ENCODE measurements around the gene CDKN2AIP. TPM values are rescaled to one million over a fixed set of nuclear protein-coding genes. Genes with fewer than 3 reads are reported as not detected.

CDKN2AIP gene, protein sequence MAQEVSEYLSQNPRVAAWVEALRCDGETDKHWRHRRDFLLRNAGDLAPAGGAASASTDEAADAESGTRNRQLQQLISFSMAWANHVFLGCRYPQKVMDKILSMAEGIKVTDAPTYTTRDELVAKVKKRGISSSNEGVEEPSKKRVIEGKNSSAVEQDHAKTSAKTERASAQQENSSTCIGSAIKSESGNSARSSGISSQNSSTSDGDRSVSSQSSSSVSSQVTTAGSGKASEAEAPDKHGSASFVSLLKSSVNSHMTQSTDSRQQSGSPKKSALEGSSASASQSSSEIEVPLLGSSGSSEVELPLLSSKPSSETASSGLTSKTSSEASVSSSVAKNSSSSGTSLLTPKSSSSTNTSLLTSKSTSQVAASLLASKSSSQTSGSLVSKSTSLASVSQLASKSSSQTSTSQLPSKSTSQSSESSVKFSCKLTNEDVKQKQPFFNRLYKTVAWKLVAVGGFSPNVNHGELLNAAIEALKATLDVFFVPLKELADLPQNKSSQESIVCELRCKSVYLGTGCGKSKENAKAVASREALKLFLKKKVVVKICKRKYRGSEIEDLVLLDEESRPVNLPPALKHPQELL
- 45.7 and 56.5 TPM in 2 replicates for total RNA-seq

DNA sequence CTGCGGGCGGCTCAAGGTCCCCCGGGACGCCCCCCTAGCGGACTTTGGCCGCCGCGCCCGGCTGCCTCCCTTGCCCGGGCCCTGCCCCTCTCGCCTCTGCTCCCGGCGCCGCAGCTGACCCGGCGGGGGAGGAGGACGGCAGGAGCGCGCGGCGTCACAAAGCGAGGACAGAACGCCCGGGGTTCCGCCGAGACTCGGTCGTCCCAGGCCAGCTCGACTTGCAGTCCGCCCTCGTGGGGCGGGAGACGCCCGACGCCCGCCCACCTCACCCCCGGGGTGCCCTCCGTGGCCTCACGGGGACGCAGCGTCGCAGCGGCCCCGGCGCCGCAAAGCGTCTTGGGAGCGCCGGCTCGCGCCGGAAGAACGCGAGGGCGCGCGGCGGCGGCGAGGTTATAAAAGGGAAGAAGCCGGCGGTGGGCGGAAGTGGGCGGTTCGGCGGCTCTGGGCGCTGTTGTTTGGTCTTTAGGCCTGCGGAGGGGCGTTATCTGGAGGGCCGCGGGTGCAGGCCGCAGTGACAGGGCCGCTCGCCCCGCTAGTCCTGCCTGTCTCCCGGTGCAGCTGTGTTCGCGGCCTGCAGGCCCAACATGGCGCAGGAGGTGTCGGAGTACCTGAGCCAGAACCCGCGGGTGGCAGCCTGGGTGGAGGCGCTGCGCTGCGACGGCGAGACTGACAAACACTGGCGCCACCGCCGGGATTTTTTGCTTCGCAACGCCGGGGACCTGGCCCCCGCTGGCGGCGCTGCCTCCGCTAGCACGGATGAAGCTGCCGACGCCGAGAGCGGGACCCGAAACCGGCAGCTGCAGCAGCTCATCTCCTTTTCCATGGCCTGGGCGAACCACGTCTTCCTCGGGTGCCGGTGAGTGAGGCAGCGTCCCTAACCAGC lies at the start of gene CDKN2AIP:
Gene CDKN2AIP, plus strand, starts transcription at position 423 of the 883 bp plus-strand sequence. Its CDS starts 162 bp downstream, at position 585.
- peak; percentile 77 for DNase-seq (ENCODE audit: low read depth)

DNA sequence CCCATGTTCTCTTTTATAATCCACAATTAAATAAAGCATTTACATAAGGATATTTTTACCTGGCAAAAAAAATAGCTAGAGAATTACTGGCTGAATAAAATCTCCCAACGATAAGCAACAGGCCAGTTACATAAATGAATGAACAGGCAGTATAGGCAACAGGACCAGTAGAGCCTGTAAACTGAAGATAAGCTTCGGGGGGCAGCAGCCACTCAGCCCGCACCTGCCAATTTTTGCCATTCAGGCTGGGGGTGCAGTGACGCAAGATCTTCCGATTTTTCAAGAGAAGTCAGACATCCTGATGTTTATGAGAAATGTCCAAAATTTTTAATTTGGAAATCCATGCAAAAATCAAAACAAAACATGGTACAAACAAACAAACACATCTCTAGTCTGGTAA lies 49.0 kb upstream of the CDKN2AIP start:
- DNase-seq (ENCODE audit: low read depth): no peak

DNA sequence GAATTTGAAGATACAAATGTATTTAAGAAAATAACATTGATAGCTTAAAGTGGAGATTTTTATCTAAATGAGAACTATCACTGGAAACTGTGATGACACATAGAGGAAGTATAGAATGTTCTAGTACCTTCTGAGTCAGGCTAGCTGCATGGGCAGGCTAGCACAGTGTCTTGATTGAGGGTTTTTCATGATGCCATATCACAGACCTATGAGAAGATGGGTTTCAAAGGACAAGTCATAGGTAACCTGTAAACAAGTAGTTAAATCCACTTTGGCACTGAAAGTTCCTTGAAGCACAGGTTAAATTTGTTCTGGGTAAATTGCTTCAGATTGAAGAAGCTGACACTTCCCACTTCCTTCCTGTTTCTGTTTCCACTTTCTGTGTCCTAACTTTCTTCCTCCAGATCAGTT lies 48.2 kb upstream of the CDKN2AIP start:
- DNase-seq (ENCODE audit: low read depth): no peak

DNA sequence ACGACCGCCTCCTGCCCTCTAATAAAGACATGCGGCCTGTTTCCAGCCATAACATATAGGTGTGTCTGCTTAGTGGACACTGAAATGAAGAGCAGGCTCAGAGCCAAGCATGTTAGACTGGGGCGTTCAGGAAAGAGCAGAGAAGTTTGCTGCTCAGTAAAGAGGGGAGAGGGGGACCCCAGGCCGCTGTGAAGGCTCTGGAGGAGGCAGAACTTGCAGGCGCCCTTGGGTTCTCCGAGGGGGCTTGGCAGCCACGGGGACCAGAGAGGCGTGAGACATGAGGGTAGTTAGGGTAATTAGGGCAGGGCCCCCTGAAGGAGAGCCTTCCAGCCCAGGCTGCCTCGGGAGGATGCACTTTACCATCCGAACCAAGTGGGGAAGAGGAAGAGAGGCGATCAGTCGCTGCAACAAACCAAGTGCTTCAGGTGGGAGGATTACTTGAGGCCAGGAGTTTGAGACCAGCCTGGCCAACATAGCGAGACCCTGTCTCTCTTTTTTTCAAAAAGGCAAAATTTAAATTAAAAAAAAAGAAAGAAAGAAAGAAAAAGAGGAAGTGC lies 46.6 kb upstream of the CDKN2AIP start:
- DNase-seq (ENCODE audit: low read depth): no peak

DNA sequence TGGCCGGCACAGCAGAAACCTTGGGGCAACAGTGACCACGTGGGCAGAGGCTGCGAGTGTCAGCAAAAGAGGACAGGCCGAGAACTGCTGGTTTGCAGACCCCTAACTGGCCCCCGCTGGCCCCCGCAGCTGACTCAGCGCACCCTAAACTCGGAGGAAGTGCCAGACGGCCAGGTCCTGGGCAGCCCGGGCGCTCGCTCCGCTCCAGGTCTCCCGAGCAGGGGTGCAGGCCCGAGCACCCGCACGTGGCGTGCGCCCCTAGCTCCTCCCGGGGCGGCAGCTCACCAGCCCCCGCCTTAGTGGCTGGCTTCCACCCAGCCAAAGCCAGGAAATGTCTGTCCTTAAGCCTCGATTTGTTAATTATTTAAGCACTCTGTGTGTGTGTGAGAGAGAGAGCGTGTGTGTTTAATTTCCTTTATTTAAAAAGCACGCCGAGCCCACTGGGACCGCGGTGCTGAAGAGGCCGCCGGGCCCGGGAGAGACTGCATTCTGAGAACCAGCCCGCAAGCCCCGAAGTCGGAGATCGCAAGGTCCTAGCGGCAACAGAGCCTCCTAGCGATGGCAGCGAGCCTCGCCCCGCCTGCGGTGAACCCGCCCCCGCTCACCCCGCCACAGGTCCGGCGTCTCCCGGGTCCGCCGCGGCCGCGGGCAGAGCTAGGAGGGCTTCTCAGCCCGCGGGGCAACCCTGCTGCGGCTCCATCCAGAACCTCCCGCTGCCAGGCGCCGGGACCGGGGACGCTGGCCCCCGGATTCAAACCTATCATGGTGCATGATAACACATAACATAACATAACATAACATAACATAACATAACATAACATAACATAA lies 45.9 kb upstream of the CDKN2AIP start:
- DNase-seq (ENCODE audit: low read depth): peak; percentile 54

DNA sequence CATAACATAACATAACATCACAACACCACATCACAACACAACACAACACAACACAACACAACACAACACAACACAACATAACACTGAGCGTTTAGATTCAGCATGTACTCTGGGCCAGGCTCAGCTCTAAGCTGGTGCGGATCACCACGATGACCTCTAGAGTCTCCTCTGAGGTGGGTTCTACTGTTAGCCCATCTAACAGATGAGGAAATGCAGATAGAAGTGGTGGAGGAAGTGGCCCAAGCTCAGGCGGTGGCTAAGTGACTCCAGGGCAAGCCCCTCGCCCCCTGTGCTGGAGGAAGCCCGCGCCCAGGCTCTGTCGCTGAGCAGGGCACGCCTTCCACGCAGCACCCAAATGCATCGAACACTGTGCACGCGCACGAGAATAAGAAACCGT lies 45.3 kb upstream of the CDKN2AIP start:
- no peak for DNase-seq (ENCODE audit: low read depth)

DNA sequence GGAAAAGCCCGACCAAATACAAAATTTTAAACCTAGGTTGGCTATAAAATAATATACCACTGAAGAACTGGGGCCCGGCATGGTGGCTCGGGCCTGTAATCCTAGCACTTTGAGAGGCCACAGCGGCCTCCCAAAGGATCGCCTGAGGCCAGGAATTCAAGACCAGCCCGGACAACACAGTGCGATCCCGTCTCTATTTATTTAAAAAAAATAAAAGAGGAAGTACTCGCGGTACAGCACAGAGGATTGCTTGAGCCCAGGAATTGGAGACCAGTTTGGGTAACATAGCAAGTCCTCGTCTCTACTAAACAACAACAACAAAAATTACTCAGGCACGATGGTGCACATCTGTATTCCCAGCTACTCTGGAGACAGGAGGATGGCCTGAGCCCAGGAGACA lies 44.8 kb upstream of the CDKN2AIP start:
- DNase-seq (ENCODE audit: low read depth): no peak

DNA sequence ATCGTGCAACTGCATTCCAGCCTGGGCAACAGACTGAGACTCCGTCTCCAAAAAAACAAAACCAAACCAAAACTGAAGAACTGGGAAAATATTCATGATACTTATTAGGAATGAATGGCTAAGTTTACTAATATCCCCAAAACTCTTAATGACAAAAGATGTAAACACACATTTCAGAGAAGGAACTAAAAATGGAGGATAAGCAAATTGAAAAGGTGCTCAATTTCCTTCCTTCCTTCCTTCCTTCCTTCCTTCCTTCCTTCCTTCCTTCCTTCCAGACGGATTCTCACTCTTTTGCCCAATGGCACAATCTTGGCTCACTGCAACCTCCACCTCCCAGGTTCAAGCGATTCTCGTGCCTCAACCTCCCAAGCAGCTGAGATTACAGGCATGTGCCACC lies 44.4 kb upstream of the CDKN2AIP start:
- DNase-seq (ENCODE audit: low read depth): no peak

DNA sequence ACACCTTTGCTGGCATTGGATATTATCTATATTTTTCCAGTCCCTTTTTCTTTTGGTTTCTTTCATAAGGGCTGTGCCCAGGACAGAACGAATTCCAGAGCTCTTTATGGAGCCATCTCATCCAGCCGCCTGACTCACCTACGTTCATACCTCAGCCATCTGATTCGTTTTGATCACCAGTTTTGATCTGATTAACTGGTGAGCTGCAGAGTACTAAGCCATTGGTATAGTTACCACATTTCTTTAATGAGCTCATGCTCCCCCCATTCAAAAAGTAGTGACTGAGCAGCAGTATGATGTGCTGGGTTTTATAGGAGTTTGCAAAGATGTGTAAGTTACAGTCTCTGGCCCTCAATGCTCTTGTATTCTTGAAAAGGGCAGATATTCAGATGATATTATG lies 43.0 kb upstream of the CDKN2AIP start:
- DNase-seq (ENCODE audit: low read depth): no peak

DNA sequence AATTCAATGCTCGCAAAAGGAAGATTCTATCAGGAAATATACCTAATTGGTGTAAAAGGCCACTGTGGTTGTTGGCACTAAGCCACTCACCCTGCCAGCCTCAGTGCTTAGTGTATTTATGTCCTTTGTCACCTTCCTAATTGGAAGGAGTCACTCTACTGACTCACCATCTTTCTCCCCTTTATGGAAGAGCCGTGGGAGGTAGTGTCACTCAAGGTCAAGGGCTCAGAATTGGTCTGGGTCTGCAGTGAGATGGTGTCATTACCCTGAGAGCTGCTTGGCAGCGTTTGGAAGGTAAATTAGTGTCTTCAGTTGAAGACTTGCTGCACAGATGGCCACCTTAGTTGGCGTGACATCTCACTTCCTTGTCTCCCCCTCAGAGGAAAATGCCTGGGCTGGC lies 41.7 kb upstream of the CDKN2AIP start:
- DNase-seq (ENCODE audit: low read depth): peak; percentile 46

DNA sequence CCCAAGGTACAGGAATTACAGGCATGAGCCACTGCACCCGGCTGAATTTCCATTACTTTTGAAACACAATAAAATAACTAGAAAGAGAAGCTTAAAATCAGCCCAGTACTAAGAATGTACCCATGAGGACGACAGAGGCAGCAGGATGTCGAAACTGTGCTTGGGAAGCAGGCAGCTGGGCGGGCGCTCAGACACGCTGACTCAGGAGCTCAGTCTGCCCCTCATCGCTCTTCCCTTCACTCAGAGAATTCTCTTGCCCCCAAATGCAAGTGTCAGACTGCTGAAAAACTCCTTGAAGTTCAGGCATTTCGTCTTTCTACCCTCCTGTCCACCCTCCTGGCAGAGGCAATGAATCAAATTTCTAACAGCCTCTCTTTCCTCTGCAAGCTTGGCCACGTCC lies 41.0 kb upstream of the CDKN2AIP start:
- no peak for DNase-seq (ENCODE audit: low read depth)

DNA sequence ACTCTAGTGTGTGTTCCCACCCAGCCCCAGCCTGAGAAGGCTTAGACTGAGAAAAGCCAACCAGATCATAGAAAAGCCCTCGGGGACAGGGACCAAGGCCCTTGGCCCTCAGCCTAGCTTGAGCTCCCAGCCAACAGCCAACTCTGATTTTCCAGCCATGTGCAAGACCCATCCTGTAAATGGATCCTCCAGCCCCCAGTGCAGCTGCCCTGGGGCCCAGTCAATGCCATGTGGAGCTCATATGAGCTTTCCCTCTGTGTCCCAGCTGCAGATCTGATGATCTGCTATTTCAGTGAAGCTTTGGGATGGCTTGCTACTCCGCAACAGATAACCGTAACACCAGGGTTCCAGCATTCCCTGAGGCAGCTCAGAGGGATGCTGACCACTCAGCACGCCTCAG lies 40.5 kb upstream of the CDKN2AIP start:
- DNase-seq (ENCODE audit: low read depth): no peak

DNA sequence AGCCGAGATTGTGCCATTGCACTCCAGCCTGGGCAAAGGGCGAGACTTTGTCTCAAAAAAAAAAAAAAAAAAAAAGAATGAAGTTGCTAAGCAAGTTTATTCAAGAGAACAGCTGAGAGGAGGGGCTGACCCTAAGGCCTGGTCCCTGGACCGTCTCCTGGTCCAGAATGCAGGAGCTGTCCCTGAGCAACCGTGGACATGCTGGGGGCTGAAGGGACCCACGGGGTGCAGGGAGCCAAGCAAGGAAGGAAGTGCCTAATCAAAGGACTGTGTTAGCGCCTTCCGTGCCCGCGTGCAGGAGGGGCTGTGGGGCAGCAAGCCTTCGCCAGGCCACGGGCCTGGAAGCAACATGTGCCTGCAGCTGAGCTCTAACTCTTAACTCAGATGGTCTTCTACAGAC lies 39.1 kb upstream of the CDKN2AIP start:
- no peak for DNase-seq (ENCODE audit: low read depth)

DNA sequence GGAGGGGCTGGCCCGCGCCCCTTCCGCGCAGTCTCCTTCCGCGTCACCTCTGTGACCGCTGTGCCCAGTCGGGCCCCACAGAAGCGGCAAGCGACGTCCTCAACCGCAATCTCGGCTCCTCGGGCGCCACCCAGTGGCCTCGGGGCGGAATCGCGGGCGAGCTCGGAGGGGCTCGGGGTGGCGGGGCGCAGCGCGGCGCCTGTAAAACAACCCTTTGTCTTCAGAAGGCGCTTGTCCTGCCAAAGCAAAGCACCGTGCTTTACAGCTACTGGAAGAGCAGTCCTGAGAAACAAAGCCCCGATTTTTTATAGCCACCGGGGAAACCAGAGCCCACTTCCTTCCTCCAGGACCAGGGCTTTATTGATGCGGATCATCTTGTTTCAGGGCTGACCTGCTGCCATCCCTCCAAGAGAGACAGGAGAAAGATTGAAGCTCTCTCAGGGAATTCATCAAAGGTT lies 37.3 kb upstream of the CDKN2AIP start:
- DNase-seq (ENCODE audit: low read depth): peak; percentile 46

DNA sequence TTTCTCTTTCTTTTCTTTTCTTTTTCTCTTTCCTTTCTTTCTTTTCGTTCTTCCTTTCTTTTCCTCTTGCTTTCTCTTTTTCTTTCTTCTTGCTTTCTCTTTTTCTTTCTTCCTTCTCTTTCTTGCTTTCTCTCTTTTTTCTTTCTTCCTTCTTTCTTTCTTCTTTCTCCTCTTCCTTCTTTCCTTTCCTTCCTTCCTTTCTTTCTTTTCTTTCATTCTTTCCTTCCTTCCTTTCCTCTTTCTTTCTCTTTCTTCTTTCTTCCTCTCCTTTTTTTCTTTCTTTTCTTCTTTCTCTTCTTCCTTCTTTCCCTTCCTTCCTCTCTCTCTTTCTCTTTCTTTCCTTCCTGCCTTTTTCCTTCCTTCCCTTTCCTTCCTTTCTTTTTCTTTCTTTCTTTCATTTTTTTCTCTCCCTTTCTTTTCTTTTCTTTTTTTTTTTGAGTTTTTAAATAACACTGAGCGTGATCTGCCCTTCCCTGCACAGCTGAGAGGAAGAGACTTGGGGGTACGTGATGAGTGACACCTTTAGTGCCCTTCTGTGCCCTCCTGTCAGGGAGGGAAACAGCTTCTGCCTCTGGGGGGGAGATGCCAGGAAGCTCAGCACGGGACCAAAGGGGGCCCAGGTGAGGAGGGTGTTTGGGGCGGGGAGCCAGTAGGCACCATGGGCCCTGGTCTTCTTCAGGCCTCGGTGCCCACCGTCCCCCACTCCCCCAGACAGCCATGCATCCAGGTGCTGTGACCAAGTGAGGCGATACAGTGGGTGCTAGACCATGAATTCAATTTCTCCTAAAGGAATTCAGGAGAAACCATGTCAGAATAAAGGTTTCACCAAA lies 36.6 kb upstream of the CDKN2AIP start:
- DNase-seq (ENCODE audit: low read depth): no peak

DNA sequence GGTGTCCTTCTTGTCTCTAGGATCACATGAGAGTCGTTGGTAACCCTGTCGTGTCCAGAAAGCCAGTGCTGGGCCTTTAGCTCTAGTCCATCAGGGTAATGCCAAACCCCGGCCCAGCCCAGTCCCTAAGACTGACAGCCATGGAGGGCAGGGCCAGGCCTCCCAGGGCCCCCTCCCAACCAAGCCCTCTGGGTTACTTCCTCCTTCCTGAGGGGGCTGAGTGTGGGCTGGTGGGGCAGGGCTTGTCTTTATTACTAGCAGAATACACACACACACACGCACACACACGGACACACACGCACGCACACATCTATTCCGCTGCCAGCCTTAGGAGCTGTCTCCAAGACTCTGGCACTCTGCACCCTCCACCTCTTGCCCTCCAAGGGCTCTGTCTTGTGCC lies 35.6 kb upstream of the CDKN2AIP start:
- DNase-seq (ENCODE audit: low read depth): no peak

DNA sequence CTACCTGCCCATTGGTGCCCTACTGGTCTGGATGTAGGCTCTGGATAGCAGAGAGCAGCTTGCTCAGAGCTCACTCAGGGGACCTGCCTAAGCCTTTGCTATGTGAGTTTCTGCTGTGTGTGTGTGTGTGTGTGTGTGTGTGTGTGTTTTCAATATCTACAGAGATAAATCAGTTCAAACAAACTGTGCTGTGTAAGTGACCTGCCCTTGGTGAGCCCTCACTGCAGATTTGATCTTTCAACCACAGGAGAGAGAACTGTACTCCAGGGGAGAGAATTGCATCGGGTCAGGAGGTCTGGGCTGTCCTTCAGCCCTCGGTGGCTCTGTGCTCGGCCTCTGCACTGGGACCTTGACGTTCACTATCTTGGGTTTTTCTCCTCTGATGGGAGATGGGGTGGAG lies 35.0 kb upstream of the CDKN2AIP start:
- no peak for DNase-seq (ENCODE audit: low read depth)

DNA sequence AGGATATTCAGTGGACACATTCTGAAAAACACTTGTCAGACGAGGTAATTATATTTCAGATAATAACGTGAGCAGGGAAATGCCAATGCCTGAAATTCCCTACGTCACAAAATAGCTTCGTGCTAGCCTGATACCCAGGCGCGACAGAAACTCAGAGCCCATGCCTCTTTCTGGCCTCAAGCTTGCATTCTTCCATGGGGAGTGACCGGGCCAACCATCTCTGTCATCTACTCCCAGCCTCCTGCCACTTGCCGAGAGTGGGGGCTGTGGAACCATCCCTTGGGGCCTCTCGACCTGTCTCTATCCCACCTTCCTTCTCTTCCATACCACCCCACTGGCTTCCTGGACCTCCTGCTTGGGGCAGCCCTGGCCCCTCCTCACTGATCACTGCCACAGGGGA lies 34.5 kb upstream of the CDKN2AIP start:
- peak; percentile 61 for DNase-seq (ENCODE audit: low read depth)

DNA sequence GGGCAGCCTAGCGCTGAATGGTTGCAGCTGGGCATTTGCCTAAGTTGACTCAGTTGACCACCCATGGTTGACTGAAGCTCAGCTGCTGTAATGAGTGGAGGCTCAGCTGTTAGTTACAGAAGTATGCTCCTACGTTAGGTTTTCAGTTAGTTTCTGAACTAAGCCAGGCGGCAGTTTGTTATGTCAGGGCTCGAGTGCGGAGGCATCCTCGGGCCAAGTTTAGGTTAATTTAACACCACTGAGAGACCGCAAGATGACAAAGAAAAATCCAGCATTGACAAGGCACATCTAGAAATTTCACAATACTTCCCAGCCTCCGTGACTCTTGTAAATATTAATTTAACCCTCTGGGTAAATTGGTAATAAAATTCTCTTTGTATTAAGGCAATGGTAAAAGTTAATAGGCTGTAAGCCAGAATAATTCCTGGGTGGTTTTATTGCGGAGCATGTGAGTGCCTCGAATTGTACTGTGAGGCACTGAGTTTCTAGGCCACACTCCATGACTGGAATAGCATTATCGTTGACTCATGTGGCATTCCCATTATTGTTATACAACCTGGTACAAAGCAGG lies 33.1 kb upstream of the CDKN2AIP start:
- DNase-seq (ENCODE audit: low read depth): peak; percentile 99

DNA sequence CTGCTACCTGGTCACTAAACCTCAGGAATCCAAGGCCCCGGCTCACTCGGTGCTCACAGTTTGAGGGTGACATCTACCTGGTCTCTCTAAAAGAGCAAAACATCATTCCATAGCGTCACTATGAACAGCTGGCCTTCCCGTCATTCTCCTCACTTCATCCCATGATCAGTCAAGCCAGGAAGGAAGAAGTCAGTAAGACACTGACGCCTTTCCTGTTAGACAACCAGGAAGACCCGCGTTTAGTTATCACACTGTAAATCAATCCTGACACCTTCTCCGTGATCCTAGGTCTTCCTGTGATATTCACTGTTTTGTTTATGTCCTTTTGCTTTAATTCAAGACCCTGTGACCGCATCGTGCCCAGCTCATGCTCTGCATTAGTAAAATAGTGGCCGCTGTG lies 31.6 kb upstream of the CDKN2AIP start:
- DNase-seq (ENCODE audit: low read depth): no peak
